Lower leg skin (tissue), 3 donors: ENCODE results near the gene SORCS2.

Source experiments
- POLR2A ChIP-seq, 2 donors: fragments of 450-650 bp; IDR thresholded peaks; one replicate each; pipeline ENCODE4 v1.6.1; 2016 to 2017; ENCODE audit warnings: antibody characterized with exemption in 2 of 2, mild to moderate bottlenecking in 1 of 2, moderate library complexity in 1 of 2
- TF ChIP-seq, protein P1 (sequence below), 3 donors: fragments of 450-650 bp; IDR thresholded peaks; one replicate each; pipeline ENCODE4 v1.5.1; 2016; ENCODE audit warnings: antibody characterized with exemption in 3 of 3, mild to moderate bottlenecking in 3 of 3, moderate library complexity in 2 of 3

DNA sequence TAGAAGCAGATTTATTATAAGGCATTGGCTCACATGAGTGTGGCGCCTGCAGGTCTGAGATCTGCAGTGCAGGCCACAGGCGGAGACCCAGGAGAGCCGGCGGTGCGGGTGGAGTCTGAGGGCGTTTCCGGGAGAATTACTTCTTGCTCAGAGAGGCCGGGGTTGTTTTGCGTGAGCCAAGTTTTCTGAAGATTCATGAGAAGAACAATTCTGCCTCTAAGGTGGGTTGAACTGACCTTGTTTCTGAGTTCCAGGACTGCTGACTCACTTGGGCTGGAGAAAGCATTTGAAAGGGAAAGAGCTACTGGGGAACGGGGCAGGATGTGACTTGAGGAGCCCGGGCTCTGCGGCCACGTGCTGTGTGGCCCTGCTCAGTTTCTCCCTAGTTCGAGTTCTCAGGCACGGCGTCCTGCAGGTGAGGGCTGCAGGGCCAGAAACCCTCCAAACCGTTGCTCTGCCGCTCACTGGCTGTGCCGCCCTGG lies 36.7 kb upstream of the SORCS2 start:
- TF ChIP-seq, protein P1, sequence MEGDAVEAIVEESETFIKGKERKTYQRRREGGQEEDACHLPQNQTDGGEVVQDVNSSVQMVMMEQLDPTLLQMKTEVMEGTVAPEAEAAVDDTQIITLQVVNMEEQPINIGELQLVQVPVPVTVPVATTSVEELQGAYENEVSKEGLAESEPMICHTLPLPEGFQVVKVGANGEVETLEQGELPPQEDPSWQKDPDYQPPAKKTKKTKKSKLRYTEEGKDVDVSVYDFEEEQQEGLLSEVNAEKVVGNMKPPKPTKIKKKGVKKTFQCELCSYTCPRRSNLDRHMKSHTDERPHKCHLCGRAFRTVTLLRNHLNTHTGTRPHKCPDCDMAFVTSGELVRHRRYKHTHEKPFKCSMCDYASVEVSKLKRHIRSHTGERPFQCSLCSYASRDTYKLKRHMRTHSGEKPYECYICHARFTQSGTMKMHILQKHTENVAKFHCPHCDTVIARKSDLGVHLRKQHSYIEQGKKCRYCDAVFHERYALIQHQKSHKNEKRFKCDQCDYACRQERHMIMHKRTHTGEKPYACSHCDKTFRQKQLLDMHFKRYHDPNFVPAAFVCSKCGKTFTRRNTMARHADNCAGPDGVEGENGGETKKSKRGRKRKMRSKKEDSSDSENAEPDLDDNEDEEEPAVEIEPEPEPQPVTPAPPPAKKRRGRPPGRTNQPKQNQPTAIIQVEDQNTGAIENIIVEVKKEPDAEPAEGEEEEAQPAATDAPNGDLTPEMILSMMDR (IDR thresholded peaks at IDR 0.05): no peak
- no peak for TF ChIP-seq POLR2A (IDR thresholded peaks at IDR 0.05)
